ENCODE data around the gene POLR3E. TPM values are rescaled to one million over a fixed set of nuclear protein-coding genes. Genes with fewer than 3 reads are reported as not detected.

Gene POLR3E
- total and polyA plus RNA-seq, 2 donors (not counting 1 experiment from before 2014, with no cell fraction given) = 97.1 to 98.4 TPM

DNA sequence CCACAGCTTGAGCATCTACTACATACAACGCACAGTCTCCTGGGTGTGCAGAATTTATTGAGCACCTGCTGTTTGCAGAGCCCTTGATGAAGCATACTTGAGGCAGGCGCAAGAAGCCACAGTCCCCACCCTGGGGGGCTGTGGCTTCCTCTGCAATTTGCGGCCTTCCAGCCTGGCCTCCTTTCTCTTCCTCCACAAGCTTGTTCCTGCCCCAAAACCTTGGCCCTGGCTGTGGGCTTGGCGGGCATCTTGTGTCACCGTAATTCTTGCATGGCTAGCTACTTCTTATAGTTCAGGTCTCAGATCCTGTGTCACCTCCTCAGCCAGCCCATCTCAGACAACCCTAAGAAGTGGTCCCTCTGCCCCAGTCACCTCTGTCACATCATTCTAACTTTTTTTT, 43.9 kb upstream of the POLR3E start:
- H3K9me3 ChIP-seq (ENCODE audit: control extremely low read depth in 1 of 3, control insufficient read depth in 2 of 3, insufficient read depth in 1 of 3, low read length in 2 of 3) = peaks cover 0 to 7% (median 6%) of the 10 kb centered on the region in 3 donors
- no peak overlapping the region for H3K27ac ChIP-seq (ENCODE audit: low read length in 2 of 2)
- H3K4me2 ChIP-seq (replicated peaks; ENCODE audit: low read depth, low read length, poor library complexity, severe bottlenecking) = no peak overlapping the region
- no peaks in the 10 kb centered on the region for H3K27me3 ChIP-seq (replicated peaks in 1 of 4; ENCODE audit: control extremely low read depth in 1 of 4, control insufficient read depth in 3 of 4, insufficient read depth in 4 of 4, low read length in 3 of 4)
- no peak overlapping the region for H2AFZ ChIP-seq (ENCODE audit: insufficient read depth, low read depth, low read length, poor library complexity, severe bottlenecking)
- Mint-ChIP-seq H3K4me1 (no peaks in the 10 kb centered on the region), H3K27ac (no peak overlapping the region), H3K4me3 (no peak overlapping the region), H3K27me3 (no peaks in the 10 kb centered on the region), H3K9me3 (ENCODE audit: insufficient read depth) (peaks cover 4% of the 10 kb centered on the region)
- ChIA-PET CTCF (no interaction called here), POLR2A (no interaction called here)
- no peaks in the 10 kb centered on the region for H3K4me1 ChIP-seq (ENCODE audit: control insufficient read depth in 2 of 2, insufficient read depth in 2 of 2, low read length in 2 of 2)
- ATAC-seq (ENCODE audit: low read depth) (no peak), DNase-seq (no peak)
- peaks cover 3 to 44% of the 10 kb centered on the region in 2 experiments for H3K36me3 ChIP-seq (replicated peaks in 1 of 2; ENCODE audit: control extremely low read depth in 1 of 2, control insufficient read depth in 1 of 2, extremely low read depth in 1 of 2, insufficient read depth in 2 of 2, low read length in 1 of 2)
- no peaks in the 10 kb centered on the region for H3K79me2 ChIP-seq (ENCODE audit: control insufficient read depth, insufficient read depth, low read length)
- no peaks in the 10 kb centered on the region for H4K20me1 ChIP-seq (ENCODE audit: control insufficient read depth, insufficient read depth, low read length, poor library complexity, severe bottlenecking)
- WGBS (ENCODE audit: insufficient coverage) = 96% methylated on average over 5 of the region's 5 CpGs
- TF ChIP-seq, protein P1, sequence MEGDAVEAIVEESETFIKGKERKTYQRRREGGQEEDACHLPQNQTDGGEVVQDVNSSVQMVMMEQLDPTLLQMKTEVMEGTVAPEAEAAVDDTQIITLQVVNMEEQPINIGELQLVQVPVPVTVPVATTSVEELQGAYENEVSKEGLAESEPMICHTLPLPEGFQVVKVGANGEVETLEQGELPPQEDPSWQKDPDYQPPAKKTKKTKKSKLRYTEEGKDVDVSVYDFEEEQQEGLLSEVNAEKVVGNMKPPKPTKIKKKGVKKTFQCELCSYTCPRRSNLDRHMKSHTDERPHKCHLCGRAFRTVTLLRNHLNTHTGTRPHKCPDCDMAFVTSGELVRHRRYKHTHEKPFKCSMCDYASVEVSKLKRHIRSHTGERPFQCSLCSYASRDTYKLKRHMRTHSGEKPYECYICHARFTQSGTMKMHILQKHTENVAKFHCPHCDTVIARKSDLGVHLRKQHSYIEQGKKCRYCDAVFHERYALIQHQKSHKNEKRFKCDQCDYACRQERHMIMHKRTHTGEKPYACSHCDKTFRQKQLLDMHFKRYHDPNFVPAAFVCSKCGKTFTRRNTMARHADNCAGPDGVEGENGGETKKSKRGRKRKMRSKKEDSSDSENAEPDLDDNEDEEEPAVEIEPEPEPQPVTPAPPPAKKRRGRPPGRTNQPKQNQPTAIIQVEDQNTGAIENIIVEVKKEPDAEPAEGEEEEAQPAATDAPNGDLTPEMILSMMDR (IDR thresholded peaks at IDR 0.05) = no peak
- no peak for TF ChIP-seq EZH2 (IDR thresholded peaks at IDR 0.05; ENCODE audit: borderline replicate concordance, insufficient read depth, low read depth, low read length, poor library complexity, severe bottlenecking)
- H3K4me3 ChIP-seq (ENCODE audit: control extremely low read depth in 1 of 5, extremely low read depth in 1 of 5, insufficient read depth in 1 of 5, low read depth in 2 of 5, low read length in 4 of 5) = no peak overlapping the region
- H3K9ac ChIP-seq (ENCODE audit: low read length) = no peak overlapping the region
- intact Hi-C loops (cut with micrococcal nuclease) = no loop called here

DNA sequence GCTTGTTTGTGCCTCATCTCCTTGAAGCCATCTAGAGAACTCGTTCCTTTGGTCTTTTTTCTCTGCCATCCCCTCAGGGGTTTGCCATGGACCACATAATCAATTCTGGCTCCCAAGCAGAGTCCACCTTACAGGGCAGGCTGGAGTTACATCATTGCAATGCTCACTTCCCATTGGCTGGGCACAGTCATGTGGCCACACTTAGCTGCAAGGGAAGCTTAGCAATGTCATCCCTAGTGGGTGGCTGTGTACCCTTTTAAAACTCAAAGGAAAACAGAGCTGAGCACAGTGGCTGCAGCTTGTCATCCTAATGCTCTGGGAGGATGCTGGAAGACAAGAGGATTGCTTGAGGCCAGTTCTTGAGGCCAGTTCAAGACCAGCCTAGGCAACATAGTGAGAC, 41.9 kb upstream of the POLR3E start:
- 100% methylated on average over 1 of the region's 1 CpG for WGBS (ENCODE audit: insufficient coverage)
- no peak for DNase-seq

More for the DNA sequence above, 41.9 kb upstream of the POLR3E start:
- H3K36me3 ChIP-seq (replicated peaks in 1 of 2; ENCODE audit: control extremely low read depth in 1 of 2, control insufficient read depth in 1 of 2, extremely low read depth in 1 of 2, insufficient read depth in 2 of 2, low read length in 1 of 2) = peaks cover 3 to 56% of the 10 kb centered on the region in 2 experiments
- H3K9me3 ChIP-seq (ENCODE audit: control extremely low read depth in 1 of 3, control insufficient read depth in 2 of 3, insufficient read depth in 1 of 3, low read length in 2 of 3) = peaks cover 0 to 9% (median 6%) of the 10 kb centered on the region in 3 donors
- ATAC-seq (ENCODE audit: low read depth) = no peak
- no peaks in the 10 kb centered on the region for H3K79me2 ChIP-seq (ENCODE audit: control insufficient read depth, insufficient read depth, low read length)
- H3K27me3 Mint-ChIP-seq = no peaks in the 10 kb centered on the region
- CTCF ChIA-PET = no interaction called here
- H3K4me3 ChIP-seq (ENCODE audit: control extremely low read depth in 1 of 5, extremely low read depth in 1 of 5, insufficient read depth in 1 of 5, low read depth in 2 of 5, low read length in 4 of 5) = no peak overlapping the region
- H3K27ac Mint-ChIP-seq = no peak overlapping the region
- no peak overlapping the region for H3K9ac ChIP-seq (ENCODE audit: low read length)
- H4K20me1 ChIP-seq (ENCODE audit: control insufficient read depth, insufficient read depth, low read length, poor library complexity, severe bottlenecking) = no peaks in the 10 kb centered on the region
- POLR2A ChIA-PET = no interaction called here
- no peak overlapping the region for H3K4me3 Mint-ChIP-seq
- H3K4me1 Mint-ChIP-seq = no peaks in the 10 kb centered on the region
- intact Hi-C loops (cut with micrococcal nuclease) = no loop called here
- no peaks in the 10 kb centered on the region for H3K4me1 ChIP-seq (ENCODE audit: control insufficient read depth in 2 of 2, insufficient read depth in 2 of 2, low read length in 2 of 2)
- H3K27ac ChIP-seq (ENCODE audit: low read length in 2 of 2) = no peak overlapping the region
- no peaks in the 10 kb centered on the region for H3K27me3 ChIP-seq (replicated peaks in 1 of 4; ENCODE audit: control extremely low read depth in 1 of 4, control insufficient read depth in 3 of 4, insufficient read depth in 4 of 4, low read length in 3 of 4)
- no peak overlapping the region for H3K4me2 ChIP-seq (replicated peaks; ENCODE audit: low read depth, low read length, poor library complexity, severe bottlenecking)
- peaks cover 4% of the 10 kb centered on the region for H3K9me3 Mint-ChIP-seq (ENCODE audit: insufficient read depth)
- no peak overlapping the region for H2AFZ ChIP-seq (ENCODE audit: insufficient read depth, low read depth, low read length, poor library complexity, severe bottlenecking)
- TF ChIP-seq, protein P1 (IDR thresholded peaks at IDR 0.05) = no peak
- TF ChIP-seq EZH2 (IDR thresholded peaks at IDR 0.05; ENCODE audit: borderline replicate concordance, insufficient read depth, low read depth, low read length, poor library complexity, severe bottlenecking) = no peak

Data from B cell (primary cell).